ENCODE measurements around the gene MEIKIN.

- no peak for TF ChIP-seq CTCF (IDR thresholded peaks at IDR 0.05)
- TF ChIP-seq POLR2A (IDR thresholded peaks at IDR 0.05), result peak; percentile 91 to 96
- peak; percentile 96 to 99 (median 98) for TF ChIP-seq POLR2AphosphoS5 (IDR thresholded peaks at IDR 0.05)
- TF ChIP-seq EP300 (IDR thresholded peaks at IDR 0.05), result peak in 3 of 4 donors; percentile 39 to 78 (median 56)
These were observed 148.4 kb downstream of the MEIKIN start, which contains the start of gene FNIP1 for GRCh38 chr5:131796793-131797693.

All from sigmoid colon (tissue), 4 donors.